Adipocyte (in vitro differentiated cells): ENCODE measurements around the gene NEK6.

Experiments used
- DNase-seq: peaks from one replicate; pipeline ENCODE4 v3.0.0-alpha.2; 2015; ENCODE audit warnings: low read depth
- H3K27me3 ChIP-seq: replicated peaks from 2 replicates; pipeline ENCODE4 v1.7.0; 2013; ENCODE audit warnings: mild to moderate bottlenecking, low read length, moderate library complexity; ENCODE audit not compliant: control insufficient read depth, insufficient read depth
- H3K36me3 ChIP-seq: 2 replicates; pipeline ENCODE4 v1.7.0; 2013; ENCODE audit warnings: low read length, mild to moderate bottlenecking, moderate library complexity; ENCODE audit not compliant: control insufficient read depth, insufficient read depth, severe bottlenecking
- H3K4me1 ChIP-seq: 2 replicates; pipeline ENCODE4 v1.7.0; 2013; ENCODE audit warnings: mild to moderate bottlenecking, low read length, moderate library complexity; ENCODE audit not compliant: control insufficient read depth, insufficient read depth
- H3K4me3 ChIP-seq: 2 replicates; pipeline ENCODE4 v1.7.0; 2013; ENCODE audit warnings: mild to moderate bottlenecking, low read length, moderate library complexity
- H3K9ac ChIP-seq: 2 replicates; pipeline ENCODE4 v1.7.0; 2013; ENCODE audit warnings: mild to moderate bottlenecking, low read length, moderate library complexity
- H3K9me3 ChIP-seq: 2 replicates; pipeline ENCODE4 v1.7.0; 2013; ENCODE audit warnings: mild to moderate bottlenecking, low read length, moderate library complexity; ENCODE audit not compliant: control insufficient read depth

The NEK6 gene

GRCh38 chr9:124216474-124217176 is 41.1 kb upstream of the NEK6 start:
- Histone ChIP-seq H3K9ac (no peak overlapping the region), H3K36me3 (no peaks in the 10 kb centered on the region), H3K4me3 (no peak overlapping the region), H3K4me1 (peaks cover 41% of the 10 kb centered on the region), H3K9me3 (no peaks in the 10 kb centered on the region), H3K27me3 (no peaks in the 10 kb centered on the region)
- DNase-seq: no peak

GRCh38 chr9:124217836-124218437 is 39.8 kb upstream of the NEK6 start:
- Histone ChIP-seq H3K9ac (no peak overlapping the region), H3K4me3 (no peak overlapping the region), H3K4me1 (peaks cover 29% of the 10 kb centered on the region), H3K36me3 (no peaks in the 10 kb centered on the region), H3K27me3 (no peaks in the 10 kb centered on the region), H3K9me3 (no peaks in the 10 kb centered on the region)
- DNase-seq: no peak

- no peaks in the 10 kb centered on the region for H3K36me3 ChIP-seq
- no peak overlapping the region for H3K4me3 ChIP-seq
- no peak overlapping the region for H3K9ac ChIP-seq
- H3K27me3 ChIP-seq: no peaks in the 10 kb centered on the region
- DNase-seq: peak; percentile 51
- peaks cover 34% of the 10 kb centered on the region for H3K4me1 ChIP-seq
- no peaks in the 10 kb centered on the region for H3K9me3 ChIP-seq
Measured at GRCh38 chr9:124218438-124218982, 39.2 kb upstream of the NEK6 start.

- Histone ChIP-seq H3K4me1 (peaks cover 36% of the 10 kb centered on the region), H3K27me3 (no peaks in the 10 kb centered on the region), H3K4me3 (no peak overlapping the region), H3K9me3 (no peaks in the 10 kb centered on the region), H3K36me3 (no peaks in the 10 kb centered on the region), H3K9ac (no peak overlapping the region)
- DNase-seq: no peak
Measured at GRCh38 chr9:124218987-124219461, 38.7 kb upstream of the NEK6 start.

- Histone ChIP-seq H3K27me3 (no peaks in the 10 kb centered on the region), H3K4me1 (peaks cover 36% of the 10 kb centered on the region), H3K9ac (peak overlapping the region; percentile 35), H3K36me3 (no peaks in the 10 kb centered on the region), H3K4me3 (no peak overlapping the region), H3K9me3 (no peaks in the 10 kb centered on the region)
- DNase-seq: peak; percentile 19
Measured at GRCh38 chr9:124220946-124221451, 36.8 kb upstream of the NEK6 start.

- no peak overlapping the region for H3K4me3 ChIP-seq
- no peaks in the 10 kb centered on the region for H3K9me3 ChIP-seq
- H3K36me3 ChIP-seq: no peaks in the 10 kb centered on the region
- no peak for DNase-seq
- peaks cover 36% of the 10 kb centered on the region for H3K4me1 ChIP-seq
- no peak overlapping the region for H3K9ac ChIP-seq
- H3K27me3 ChIP-seq: no peaks in the 10 kb centered on the region
Measured at GRCh38 chr9:124221676-124222075, 36.1 kb upstream of the NEK6 start.

GRCh38 chr9:124222109-124222508 is 35.6 kb upstream of the NEK6 start:
- H3K4me3 ChIP-seq: no peak overlapping the region
- no peak overlapping the region for H3K9ac ChIP-seq
- H3K4me1 ChIP-seq: peaks cover 36% of the 10 kb centered on the region
- H3K27me3 ChIP-seq: no peaks in the 10 kb centered on the region
- DNase-seq: no peak
- no peaks in the 10 kb centered on the region for H3K36me3 ChIP-seq
- H3K9me3 ChIP-seq: no peaks in the 10 kb centered on the region

GRCh38 chr9:124222918-124223720 is 34.6 kb upstream of the NEK6 start:
- no peak overlapping the region for H3K4me3 ChIP-seq
- peaks cover 31% of the 10 kb centered on the region for H3K4me1 ChIP-seq
- H3K9ac ChIP-seq: no peak overlapping the region
- H3K9me3 ChIP-seq: no peaks in the 10 kb centered on the region
- peak; percentile 50 for DNase-seq
- H3K36me3 ChIP-seq: no peaks in the 10 kb centered on the region
- no peaks in the 10 kb centered on the region for H3K27me3 ChIP-seq

GRCh38 chr9:124225945-124226344 is 31.8 kb upstream of the NEK6 start:
- no peak overlapping the region for H3K4me3 ChIP-seq
- no peaks in the 10 kb centered on the region for H3K9me3 ChIP-seq
- no peak for DNase-seq
- peaks cover 15% of the 10 kb centered on the region for H3K4me1 ChIP-seq
- H3K9ac ChIP-seq: no peak overlapping the region
- no peaks in the 10 kb centered on the region for H3K36me3 ChIP-seq
- no peaks in the 10 kb centered on the region for H3K27me3 ChIP-seq

GRCh38 chr9:124228516-124228915 is 29.2 kb upstream of the NEK6 start:
- Histone ChIP-seq H3K9ac (no peak overlapping the region), H3K27me3 (peaks cover 5% of the 10 kb centered on the region), H3K4me1 (peaks cover 2% of the 10 kb centered on the region), H3K4me3 (no peak overlapping the region), H3K9me3 (peaks cover 4% of the 10 kb centered on the region), H3K36me3 (no peaks in the 10 kb centered on the region)
- DNase-seq: no peak
